Astrocyte (in vitro differentiated cells and primary cell): ENCODE measurements around the gene ELK4. TPM values are rescaled to one million over a fixed set of nuclear protein-coding genes. Genes with fewer than 3 reads are reported as not detected.

Experiments
- DNase-seq: peaks from one replicate; pipeline ENCODE4 v3.0.0-alpha.2; 2010; ENCODE audit warnings: low read depth
- FAIRE-seq: peaks from 2 replicates; lab custom pipeline; 2011; peaks lifted over from hg19 to GRCh38; lab: Jason Lieb, UNC
- H2AFZ ChIP-seq: 2 replicates; pipeline ENCODE4 v1.6.0; 2012; ENCODE audit warnings: low read depth, low read length, inconsistent platforms
- H3K27ac ChIP-seq: 2 replicates; pipeline ENCODE4 v1.5.1; 2011; ENCODE audit warnings: low read depth, low read length, inconsistent platforms
- H3K27me3 ChIP-seq: 2 replicates; pipeline ENCODE4 v1.6.0; 2011; ENCODE audit warnings: low read length, inconsistent platforms; ENCODE audit not compliant: insufficient read depth
- H3K36me3 ChIP-seq: 2 replicates; pipeline ENCODE4 v1.5.1; 2011; ENCODE audit warnings: low read length, inconsistent platforms; ENCODE audit not compliant: insufficient read depth
- H3K4me1 ChIP-seq: 2 replicates; pipeline ENCODE4 v1.5.1; 2011; ENCODE audit warnings: low read length, inconsistent platforms; ENCODE audit not compliant: insufficient read depth
- H3K4me2 ChIP-seq: 2 replicates; pipeline ENCODE4 v1.6.0; 2012; ENCODE audit warnings: low read length, inconsistent platforms
- H3K4me3 ChIP-seq: 2 replicates; pipeline ENCODE4 v1.5.1; 2011; ENCODE audit warnings: low read depth, mild to moderate bottlenecking, low read length, inconsistent platforms; ENCODE audit not compliant: insufficient read depth
- H3K79me2 ChIP-seq: 2 replicates; pipeline ENCODE4 v1.6.0; 2012; ENCODE audit warnings: mild to moderate bottlenecking, low read length, inconsistent platforms; ENCODE audit not compliant: insufficient read depth
- H3K9ac ChIP-seq: 2 replicates; pipeline ENCODE4 v1.6.0; 2012; ENCODE audit warnings: mild to moderate bottlenecking, low read length, inconsistent platforms
- H3K9me3 ChIP-seq: 2 replicates; pipeline ENCODE4 v1.5.1; 2012; ENCODE audit warnings: low read depth, mild to moderate bottlenecking, low read length, inconsistent platforms; ENCODE audit not compliant: insufficient read depth
- H4K20me1 ChIP-seq: 2 replicates; pipeline ENCODE4 v1.6.0; 2012; ENCODE audit warnings: low read length, inconsistent platforms; ENCODE audit not compliant: insufficient read depth
- H3K27ac Mint-ChIP-seq: one replicate; pipeline ENCODE4 v1.8.0; 2021; ENCODE audit warnings: mild to moderate bottlenecking, mixed read lengths; ENCODE audit not compliant: unreplicated experiment
- H3K27me3 Mint-ChIP-seq: one replicate; pipeline ENCODE4 v1.8.0; 2021; ENCODE audit warnings: low read depth, mixed read lengths; ENCODE audit not compliant: unreplicated experiment
- H3K36me3 Mint-ChIP-seq: one replicate; pipeline ENCODE4 v1.8.0; 2021; ENCODE audit warnings: low read depth, mixed read lengths; ENCODE audit not compliant: unreplicated experiment
- H3K4me1 Mint-ChIP-seq: one replicate; pipeline ENCODE4 v1.8.0; 2021; ENCODE audit warnings: low read depth, mixed read lengths; ENCODE audit not compliant: unreplicated experiment
- H3K4me3 Mint-ChIP-seq: one replicate; pipeline ENCODE4 v1.8.0; 2021; ENCODE audit warnings: mild to moderate bottlenecking, moderate library complexity, mixed read lengths; ENCODE audit not compliant: unreplicated experiment
- H3K9me3 Mint-ChIP-seq: one replicate; pipeline ENCODE4 v1.8.0; 2021; ENCODE audit warnings: mild to moderate bottlenecking, mixed read lengths; ENCODE audit not compliant: unreplicated experiment
- EZH2 ChIP-seq: IDR thresholded peaks from 2 replicates; pipeline ENCODE4 v1.6.1; 2012; ENCODE audit warnings: mild to moderate bottlenecking, low read length, inconsistent platforms; ENCODE audit not compliant: insufficient read depth
- total RNA-seq: library from RNA; stranded (reverse); gene quantifications from 2 replicates; pipeline ENCODE4 v1.2.1, GENCODE V29; 2021
- TF ChIP-seq, protein P1 (sequence below): IDR thresholded peaks from 2 replicates; pipeline ENCODE4 v1.5.1; 2011; ENCODE audit warnings: low read depth, mild to moderate bottlenecking, inconsistent platforms, low read length, moderate library complexity; ENCODE audit not compliant: insufficient read depth

ELK4 gene
- total RNA-seq, 1 donor from 2014 or later: 31.3 TPM

DNA sequence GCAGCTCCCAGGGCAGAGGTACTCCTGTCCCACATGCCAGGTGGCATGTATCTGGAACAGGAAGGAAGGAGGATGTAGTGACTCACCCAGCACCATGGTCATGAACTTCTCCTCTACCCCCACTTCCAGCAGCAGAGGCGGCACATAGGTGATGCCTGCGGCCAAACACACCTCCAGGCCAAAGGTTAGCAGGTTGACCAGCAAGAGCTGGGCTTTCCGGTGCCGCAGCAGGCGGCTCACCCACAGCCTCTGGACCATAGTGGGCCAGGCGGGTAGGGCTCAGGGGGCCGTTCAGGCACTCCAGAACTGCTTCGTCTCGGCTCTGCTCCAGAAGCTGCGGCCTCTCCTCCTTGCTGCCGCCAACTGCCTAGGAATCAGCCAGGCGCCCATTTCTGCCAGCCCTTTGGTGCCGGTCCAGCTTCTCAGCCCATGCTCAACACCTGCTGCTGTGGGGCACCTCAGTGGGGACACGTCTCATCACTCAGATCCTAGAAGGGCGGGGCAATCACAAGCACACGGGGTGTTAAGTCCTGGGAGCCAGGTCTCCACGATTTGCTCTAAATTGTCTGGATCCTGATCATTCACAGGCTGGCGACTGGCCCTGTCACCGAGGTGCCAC is 32.7 kb upstream of the ELK4 start:
- no peak overlapping the region for H3K9ac ChIP-seq
- TF ChIP-seq, protein P1, sequence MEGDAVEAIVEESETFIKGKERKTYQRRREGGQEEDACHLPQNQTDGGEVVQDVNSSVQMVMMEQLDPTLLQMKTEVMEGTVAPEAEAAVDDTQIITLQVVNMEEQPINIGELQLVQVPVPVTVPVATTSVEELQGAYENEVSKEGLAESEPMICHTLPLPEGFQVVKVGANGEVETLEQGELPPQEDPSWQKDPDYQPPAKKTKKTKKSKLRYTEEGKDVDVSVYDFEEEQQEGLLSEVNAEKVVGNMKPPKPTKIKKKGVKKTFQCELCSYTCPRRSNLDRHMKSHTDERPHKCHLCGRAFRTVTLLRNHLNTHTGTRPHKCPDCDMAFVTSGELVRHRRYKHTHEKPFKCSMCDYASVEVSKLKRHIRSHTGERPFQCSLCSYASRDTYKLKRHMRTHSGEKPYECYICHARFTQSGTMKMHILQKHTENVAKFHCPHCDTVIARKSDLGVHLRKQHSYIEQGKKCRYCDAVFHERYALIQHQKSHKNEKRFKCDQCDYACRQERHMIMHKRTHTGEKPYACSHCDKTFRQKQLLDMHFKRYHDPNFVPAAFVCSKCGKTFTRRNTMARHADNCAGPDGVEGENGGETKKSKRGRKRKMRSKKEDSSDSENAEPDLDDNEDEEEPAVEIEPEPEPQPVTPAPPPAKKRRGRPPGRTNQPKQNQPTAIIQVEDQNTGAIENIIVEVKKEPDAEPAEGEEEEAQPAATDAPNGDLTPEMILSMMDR: no peak
- TF ChIP-seq EZH2: no peak
- no peak overlapping the region for H2AFZ ChIP-seq
- H3K27me3 Mint-ChIP-seq: peaks cover 9% of the 10 kb centered on the region
- FAIRE-seq: no peak
- peaks cover 37% of the 10 kb centered on the region for H4K20me1 ChIP-seq
- no peak overlapping the region for H3K27ac ChIP-seq
- no peaks in the 10 kb centered on the region for H3K9me3 ChIP-seq
- H3K9me3 Mint-ChIP-seq: no peaks in the 10 kb centered on the region
- peaks cover 22% of the 10 kb centered on the region for H3K4me1 Mint-ChIP-seq
- H3K36me3 ChIP-seq: no peaks in the 10 kb centered on the region
- no peak overlapping the region for H3K4me3 Mint-ChIP-seq
- H3K4me3 ChIP-seq: no peak overlapping the region
- no peak overlapping the region for H3K4me2 ChIP-seq
- no peaks in the 10 kb centered on the region for H3K27me3 ChIP-seq
- H3K79me2 ChIP-seq: peaks cover 4% of the 10 kb centered on the region
- H3K36me3 Mint-ChIP-seq: peaks cover 10% of the 10 kb centered on the region
- H3K4me1 ChIP-seq: peaks cover 9% of the 10 kb centered on the region
- DNase-seq: no peak
- H3K27ac Mint-ChIP-seq: no peak overlapping the region

DNA sequence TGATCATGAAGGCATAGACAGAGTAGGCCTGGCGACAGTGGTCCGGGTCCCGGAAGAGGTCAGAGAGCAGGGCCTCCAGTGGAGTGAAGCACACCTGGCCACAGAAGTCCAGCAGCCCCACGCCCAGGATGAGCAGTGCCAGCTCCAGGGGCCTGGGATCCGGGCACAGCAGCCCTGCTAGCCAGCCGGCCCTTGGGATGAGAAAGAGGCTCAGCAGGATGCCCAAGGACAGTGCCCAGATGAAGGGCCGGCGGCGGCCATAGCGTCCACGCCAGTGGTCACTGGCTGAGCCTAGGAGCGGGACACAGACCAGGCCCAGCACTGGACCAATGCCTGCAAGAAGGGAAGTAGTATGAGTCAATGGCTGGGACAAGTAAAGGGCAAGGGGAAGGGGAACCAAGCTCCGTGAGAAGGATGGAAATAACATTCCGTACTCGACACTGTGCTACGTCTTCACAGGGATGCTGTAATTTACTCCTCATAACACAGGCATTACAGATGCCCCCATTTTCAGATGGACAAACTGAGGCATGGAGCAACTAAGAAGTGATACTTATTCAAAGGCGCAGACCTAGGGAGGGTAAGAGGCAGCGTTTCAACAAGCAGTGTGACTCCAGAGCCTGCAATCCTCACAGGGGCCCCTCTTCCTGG is 31.6 kb upstream of the ELK4 start:
- Histone ChIP-seq H3K27ac (no peak overlapping the region), H3K27me3 (no peaks in the 10 kb centered on the region), H3K79me2 (no peaks in the 10 kb centered on the region), H4K20me1 (peaks cover 32% of the 10 kb centered on the region), H3K4me3 (no peak overlapping the region), H2AFZ (no peak overlapping the region), H3K9ac (no peak overlapping the region), H3K36me3 (no peaks in the 10 kb centered on the region), H3K4me2 (no peak overlapping the region), H3K4me1 (peaks cover 7% of the 10 kb centered on the region), H3K9me3 (no peaks in the 10 kb centered on the region)
- Mint-ChIP-seq H3K27me3 (peaks cover 9% of the 10 kb centered on the region), H3K4me1 (peaks cover 16% of the 10 kb centered on the region), H3K36me3 (peaks cover 10% of the 10 kb centered on the region), H3K4me3 (no peak overlapping the region), H3K27ac (no peak overlapping the region), H3K9me3 (no peaks in the 10 kb centered on the region)
- TF ChIP-seq, protein P1: no peak
- TF ChIP-seq EZH2: no peak
- FAIRE-seq: no peak
- DNase-seq: no peak

DNA sequence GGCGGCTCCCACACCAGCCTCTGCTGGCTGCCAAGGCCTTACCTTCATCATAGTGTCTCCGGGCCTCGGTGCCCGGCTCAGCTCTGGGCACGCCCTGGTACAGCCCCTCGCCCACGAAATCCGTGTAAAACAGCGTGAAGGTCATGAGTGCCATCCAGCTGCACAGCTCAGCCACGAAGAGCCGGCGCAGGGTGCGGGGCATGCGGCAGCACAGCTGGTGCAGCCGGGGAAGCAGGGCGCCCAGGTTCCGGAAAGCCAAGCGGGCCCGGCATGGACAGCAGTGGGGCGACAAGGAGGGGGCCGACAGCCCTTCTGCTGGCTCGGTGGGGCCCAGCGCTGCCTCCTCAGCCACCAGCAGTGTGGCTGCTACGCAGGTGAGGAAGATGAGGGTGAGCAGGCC is 31.0 kb upstream of the ELK4 start:
- no peak for DNase-seq
- peaks cover 12% of the 10 kb centered on the region for H3K4me1 Mint-ChIP-seq
- H3K27me3 Mint-ChIP-seq: peaks cover 8% of the 10 kb centered on the region
- Histone ChIP-seq H3K27me3 (no peaks in the 10 kb centered on the region), H3K27ac (no peak overlapping the region), H3K4me1 (peaks cover 7% of the 10 kb centered on the region), H4K20me1 (peaks cover 28% of the 10 kb centered on the region), H3K36me3 (no peaks in the 10 kb centered on the region), H3K79me2 (no peaks in the 10 kb centered on the region), H3K4me3 (no peak overlapping the region), H3K9ac (no peak overlapping the region), H2AFZ (no peak overlapping the region), H3K9me3 (no peaks in the 10 kb centered on the region), H3K4me2 (no peak overlapping the region)
- H3K27ac Mint-ChIP-seq: no peak overlapping the region
- no peaks in the 10 kb centered on the region for H3K9me3 Mint-ChIP-seq
- no peak for FAIRE-seq
- H3K4me3 Mint-ChIP-seq: no peak overlapping the region
- peaks cover 10% of the 10 kb centered on the region for H3K36me3 Mint-ChIP-seq
- TF ChIP-seq, protein P1: no peak
- no peak for TF ChIP-seq EZH2
